ENCODE data around the gene CALCOCO2. TPM values are rescaled to one million over a fixed set of nuclear protein-coding genes. Genes with fewer than 3 reads are reported as not detected.

The CALCOCO2 gene
- total RNA-seq, result 100 to 1,000 TPM in 2 of 4 donors, 10 to 100 TPM in 2; 40.9 to 318 (median 118) TPM

- Histone ChIP-seq H3K4me3 (peak within 1 kb of the TSS; percentile 78 to 83), H3K9me3 (no peaks in the 10 kb centered on the region), H3K27me3 (no peaks in the 10 kb centered on the region), H3K27ac (peak within 1 kb of the TSS; percentile 90 to 92), H3K36me3 (no peaks in the 10 kb centered on the region), H3K4me1 (peaks cover 3 to 12% of the 10 kb centered on the region in 2 donors)
- TF ChIP-seq CTCF (IDR thresholded peaks at IDR 0.05), result peak in 1 of 4 experiments; percentile 16
- TF ChIP-seq POLR2A (IDR thresholded peaks at IDR 0.05), result peak; percentile 92 to 94
- intact Hi-C loops (cut with DNase I; ENCODE audit: low total_unique reads), result no loop called here
- peak; percentile 92 to 95 for DNase-seq
Measured at GRCh38 chr17:48830840-48831548, at the start of gene CALCOCO2. Gene CALCOCO2, plus strand, starts transcription at chr17:48831035. Its CDS starts 10,673 bp downstream, at chr17:48841708.

GRCh38 chr17:48787828-48788227 lies 43.0 kb upstream of the CALCOCO2 start:
- TF ChIP-seq POLR2A (IDR thresholded peaks at IDR 0.05) (no peak), CTCF (IDR thresholded peaks at IDR 0.05) (no peak)
- H3K36me3 ChIP-seq, result no peaks in the 10 kb centered on the region
- H3K4me3 ChIP-seq, result no peak overlapping the region
- no peaks in the 10 kb centered on the region for H3K9me3 ChIP-seq
- H3K4me1 ChIP-seq, result no peaks in the 10 kb centered on the region
- DNase-seq, result peak in 1 of 2 donors; percentile 39
- intact Hi-C loops (cut with DNase I; ENCODE audit: low total_unique reads), result no loop called here
- H3K27ac ChIP-seq, result no peak overlapping the region
- H3K27me3 ChIP-seq, result no peaks in the 10 kb centered on the region

- no peak overlapping the region for H3K4me3 ChIP-seq
- TF ChIP-seq CTCF (IDR thresholded peaks at IDR 0.05) (no peak), POLR2A (IDR thresholded peaks at IDR 0.05) (no peak)
- H3K27ac ChIP-seq, result no peak overlapping the region
- no peaks in the 10 kb centered on the region for H3K27me3 ChIP-seq
- H3K4me1 ChIP-seq, result no peaks in the 10 kb centered on the region
- no peaks in the 10 kb centered on the region for H3K9me3 ChIP-seq
- intact Hi-C loops (cut with DNase I; ENCODE audit: low total_unique reads), result no loop called here
- H3K36me3 ChIP-seq, result no peaks in the 10 kb centered on the region
- no peak for DNase-seq
Measured at GRCh38 chr17:48790607-48791127, 40.2 kb upstream of the CALCOCO2 start.

GRCh38 chr17:48791128-48792032 lies 39.5 kb upstream of the CALCOCO2 start:
- no peak overlapping the region for H3K27ac ChIP-seq
- DNase-seq, result peak; percentile 65 to 75
- no peaks in the 10 kb centered on the region for H3K27me3 ChIP-seq
- no peaks in the 10 kb centered on the region for H3K36me3 ChIP-seq
- peaks cover 0 to 3% of the 10 kb centered on the region in 2 donors for H3K4me1 ChIP-seq
- intact Hi-C loops (cut with DNase I; ENCODE audit: low total_unique reads), result no loop called here
- no peaks in the 10 kb centered on the region for H3K9me3 ChIP-seq
- peak; percentile 54 to 73 (median 64) for TF ChIP-seq CTCF (IDR thresholded peaks at IDR 0.05)
- no peak for TF ChIP-seq POLR2A (IDR thresholded peaks at IDR 0.05)
- no peak overlapping the region for H3K4me3 ChIP-seq
